KMS-11 (cell line): ENCODE data around the gene TANGO6.

Experiments
- H2AFZ ChIP-seq: fragments of 200-600 bp; sonication (generic); 2 replicates; pipeline ENCODE4 v1.6.1; 2016; ENCODE audit warnings: antibody characterized with exemption, mixed run types, low read depth
- H3K27ac ChIP-seq: fragments of 200-600 bp; sonication (generic); 2 replicates; pipeline ENCODE4 v1.6.1; 2016; ENCODE audit warnings: mild to moderate bottlenecking, mixed run types
- H3K27me3 ChIP-seq: fragments of 200-600 bp; sonication (generic); 2 replicates; pipeline ENCODE4 v1.6.1; 2017; ENCODE audit warnings: mild to moderate bottlenecking, low read depth, mixed run types, moderate library complexity; ENCODE audit not compliant: insufficient read depth
- H3K36me3 ChIP-seq: fragments of 200-600 bp; sonication (generic); 2 replicates; pipeline ENCODE4 v1.6.1; 2017; ENCODE audit warnings: mild to moderate bottlenecking, mixed run types; ENCODE audit not compliant: insufficient read depth
- H3K4me1 ChIP-seq: fragments of 200-600 bp; sonication (generic); 2 replicates; pipeline ENCODE4 v1.6.1; 2016; ENCODE audit warnings: mild to moderate bottlenecking, low read depth, mixed run types; ENCODE audit not compliant: poor library complexity, severe bottlenecking
- H3K4me2 ChIP-seq: fragments of 200-600 bp; sonication (generic); 2 replicates; pipeline ENCODE4 v1.7.0; 2016; ENCODE audit warnings: mild to moderate bottlenecking, mixed run types
- H3K4me3 ChIP-seq: fragments of 200-600 bp; sonication (generic); IDR thresholded peaks from 2 replicates; pipeline ENCODE4 v1.6.1; 2017; ENCODE audit warnings: low read depth, low read length, mixed read lengths; ENCODE audit not compliant: insufficient read depth
- H3K79me2 ChIP-seq: fragments of 200-600 bp; sonication (generic); 2 replicates; pipeline ENCODE4 v1.6.1; 2016; ENCODE audit warnings: low read depth, mixed run types; ENCODE audit not compliant: insufficient read depth
- H3K9ac ChIP-seq: fragments of 200-600 bp; sonication (generic); 2 replicates; pipeline ENCODE4 v1.6.1; 2016; ENCODE audit warnings: mild to moderate bottlenecking, mixed run types
- H4K20me1 ChIP-seq: fragments of 200-600 bp; sonication (generic); 2 replicates; pipeline ENCODE4 v1.6.1; 2016; ENCODE audit warnings: mild to moderate bottlenecking, mixed run types; ENCODE audit not compliant: insufficient read depth
- TF ChIP-seq, protein P1 (sequence below): fragments of 200-600 bp; sonication (generic); conservative IDR thresholded peaks from 2 replicates; pipeline ENCODE4 v1.6.1; 2017; ENCODE audit warnings: low read depth, mild to moderate bottlenecking, antibody characterized with exemption, low read length, moderate library complexity, mixed read lengths

The TANGO6 gene

DNA sequence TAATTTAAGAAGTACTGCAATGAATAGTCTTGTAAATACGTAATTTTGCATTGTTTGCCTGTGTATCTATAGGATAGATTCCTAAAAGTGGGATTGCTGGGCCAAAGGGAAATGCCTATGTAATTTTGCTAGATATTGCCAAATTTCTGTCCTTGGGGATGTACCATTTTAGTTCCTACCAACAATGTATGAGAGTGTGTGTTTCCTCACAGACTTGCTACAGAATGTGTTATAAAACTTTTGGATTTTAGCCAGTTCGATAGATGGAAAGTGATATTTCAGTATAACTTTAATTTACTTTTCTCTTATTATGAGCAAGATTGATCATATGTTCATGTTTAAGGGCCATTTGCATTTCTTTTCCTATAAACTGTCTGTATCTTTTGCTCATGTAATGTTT, 8.3 kb downstream of the TANGO6 start:
- no peak overlapping the region for H2AFZ ChIP-seq
- no peak overlapping the region for H3K9ac ChIP-seq
- no peak overlapping the region for H3K4me2 ChIP-seq
- H3K27me3 ChIP-seq = no peaks in the 10 kb centered on the region
- H4K20me1 ChIP-seq = no peaks in the 10 kb centered on the region
- no peak overlapping the region for H3K27ac ChIP-seq
- H3K79me2 ChIP-seq = peaks cover 8% of the 10 kb centered on the region; the same call in 1 of the 2 replicates
- H3K4me1 ChIP-seq = peaks cover 4% of the 10 kb centered on the region
- no peaks in the 10 kb centered on the region for H3K36me3 ChIP-seq
- H3K4me3 ChIP-seq = no peak overlapping the region
- TF ChIP-seq, protein P1, sequence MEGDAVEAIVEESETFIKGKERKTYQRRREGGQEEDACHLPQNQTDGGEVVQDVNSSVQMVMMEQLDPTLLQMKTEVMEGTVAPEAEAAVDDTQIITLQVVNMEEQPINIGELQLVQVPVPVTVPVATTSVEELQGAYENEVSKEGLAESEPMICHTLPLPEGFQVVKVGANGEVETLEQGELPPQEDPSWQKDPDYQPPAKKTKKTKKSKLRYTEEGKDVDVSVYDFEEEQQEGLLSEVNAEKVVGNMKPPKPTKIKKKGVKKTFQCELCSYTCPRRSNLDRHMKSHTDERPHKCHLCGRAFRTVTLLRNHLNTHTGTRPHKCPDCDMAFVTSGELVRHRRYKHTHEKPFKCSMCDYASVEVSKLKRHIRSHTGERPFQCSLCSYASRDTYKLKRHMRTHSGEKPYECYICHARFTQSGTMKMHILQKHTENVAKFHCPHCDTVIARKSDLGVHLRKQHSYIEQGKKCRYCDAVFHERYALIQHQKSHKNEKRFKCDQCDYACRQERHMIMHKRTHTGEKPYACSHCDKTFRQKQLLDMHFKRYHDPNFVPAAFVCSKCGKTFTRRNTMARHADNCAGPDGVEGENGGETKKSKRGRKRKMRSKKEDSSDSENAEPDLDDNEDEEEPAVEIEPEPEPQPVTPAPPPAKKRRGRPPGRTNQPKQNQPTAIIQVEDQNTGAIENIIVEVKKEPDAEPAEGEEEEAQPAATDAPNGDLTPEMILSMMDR = no peak

DNA sequence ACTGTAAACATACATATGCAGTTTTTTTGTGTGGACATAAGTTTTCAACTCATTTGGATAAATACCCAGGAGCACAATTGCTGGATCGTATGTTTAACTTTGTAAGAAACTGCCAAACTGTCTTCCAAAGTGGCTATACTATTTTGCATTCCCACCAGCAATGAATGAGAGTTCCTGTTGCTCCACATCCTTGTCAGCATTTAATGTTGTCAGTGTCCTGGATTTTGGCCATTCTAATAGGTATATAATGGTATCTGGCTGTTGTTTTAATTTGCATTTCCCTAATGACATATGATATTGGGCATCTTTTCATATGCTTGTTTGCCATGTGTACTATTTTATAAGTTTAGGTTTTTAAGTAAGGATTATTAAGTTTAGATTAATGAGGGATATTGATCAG, 14.1 kb downstream of the TANGO6 start:
- Histone ChIP-seq H3K9ac (no peak overlapping the region), H3K4me2 (no peak overlapping the region), H3K4me3 (no peak overlapping the region), H3K36me3 (no peaks in the 10 kb centered on the region), H3K27ac (no peak overlapping the region), H3K79me2 (no peaks in the 10 kb centered on the region), H4K20me1 (no peaks in the 10 kb centered on the region), H3K4me1 (no peaks in the 10 kb centered on the region), H2AFZ (no peak overlapping the region), H3K27me3 (no peaks in the 10 kb centered on the region)
- TF ChIP-seq, protein P1 = no peak

DNA sequence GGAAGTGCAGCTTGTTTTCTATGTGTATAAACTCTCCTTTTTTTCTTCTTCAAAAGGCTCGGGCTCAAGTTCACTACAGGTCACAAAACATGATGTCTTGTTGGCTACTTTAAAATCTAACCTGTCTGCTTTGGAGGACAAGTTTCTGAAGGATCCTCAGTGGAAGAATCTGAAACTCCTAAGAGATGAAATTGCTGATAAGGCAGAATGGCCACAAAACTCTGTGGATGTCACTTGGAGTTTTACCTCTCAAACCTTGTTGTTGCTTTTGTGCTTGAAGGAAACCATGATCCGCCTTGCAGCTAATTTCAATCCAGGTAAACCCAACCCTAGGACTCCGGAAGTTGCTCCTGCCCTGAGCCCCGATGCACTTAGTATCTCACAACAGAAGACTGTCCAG, 16.5 kb downstream of the TANGO6 start:
- TF ChIP-seq, protein P1 = no peak
- Histone ChIP-seq H3K79me2 (no peaks in the 10 kb centered on the region), H2AFZ (no peak overlapping the region), H3K27me3 (no peaks in the 10 kb centered on the region), H3K9ac (no peak overlapping the region), H3K4me3 (no peak overlapping the region), H3K4me2 (no peak overlapping the region), H3K27ac (no peak overlapping the region), H4K20me1 (no peaks in the 10 kb centered on the region), H3K36me3 (peaks cover 6% of the 10 kb centered on the region), H3K4me1 (no peaks in the 10 kb centered on the region)

GRCh38 chr16:68860978-68861892, 17.9 kb downstream of the TANGO6 start:
- H3K27ac ChIP-seq = no peak overlapping the region
- H3K9ac ChIP-seq = no peak overlapping the region
- H2AFZ ChIP-seq = no peak overlapping the region
- no peak overlapping the region for H3K4me3 ChIP-seq
- no peaks in the 10 kb centered on the region for H3K27me3 ChIP-seq
- no peaks in the 10 kb centered on the region for H3K4me1 ChIP-seq
- no peak overlapping the region for H3K4me2 ChIP-seq
- no peaks in the 10 kb centered on the region for H4K20me1 ChIP-seq
- TF ChIP-seq, protein P1 = no peak
- H3K36me3 ChIP-seq = peaks cover 6% of the 10 kb centered on the region
- no peaks in the 10 kb centered on the region for H3K79me2 ChIP-seq
